ENCODE results near the gene XRRA1. TPM values are rescaled to one million over a fixed set of nuclear protein-coding genes. Genes with fewer than 3 reads are reported as not detected.

Gene XRRA1
- total and polyA plus RNA-seq, 2 of the 13 experiments (the other 11 are each of a cell fraction or from before 2014, with no cell fraction given), result 7.6 to 10.5 TPM

DNA sequence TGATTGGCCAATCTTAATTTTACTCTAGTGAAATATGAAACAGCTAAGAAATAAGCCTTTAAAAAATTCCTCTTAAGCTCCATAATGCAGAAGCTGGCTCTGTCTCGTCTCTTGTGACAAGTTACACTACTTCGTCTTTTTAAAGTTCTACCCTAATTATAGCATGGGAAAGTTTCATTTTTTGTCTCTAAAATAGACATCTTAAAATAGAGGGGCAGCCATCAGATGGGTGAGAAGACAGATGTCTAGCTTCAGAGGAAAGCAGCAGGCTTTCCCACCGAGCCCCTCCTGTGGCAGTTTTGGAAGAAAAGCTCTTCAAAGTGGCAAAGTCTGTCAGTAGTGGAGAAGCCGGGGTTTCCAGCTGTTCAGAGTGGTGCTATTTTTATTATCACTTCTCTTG, 39.5 kb downstream of the XRRA1 start:
- in situ Hi-C loops (cut with HindIII; ENCODE audit: extremely low pct_ligation_motif_present, low pct_unique_long_range_greater_than_20kb), result no loop called here
- intact Hi-C loops (cut with micrococcal nuclease; ENCODE audit: unreplicated experiment), result no loop called here
- Histone ChIP-seq H3K4me3 (replicated peaks in 1 of 3; ENCODE audit: insufficient read depth in 1 of 3, low read depth in 2 of 3, low read length in 3 of 3) (no peak overlapping the region), H3K9me3 (ENCODE audit: low read length) (no peaks in the 10 kb centered on the region), H3K79me2 (ENCODE audit: insufficient read depth, low read length) (no peaks in the 10 kb centered on the region), H3K27ac (ENCODE audit: extremely low read length, insufficient read depth, low read length) (no peak overlapping the region), H3K36me3 (replicated peaks in 1 of 2; ENCODE audit: control insufficient read depth in 1 of 2, insufficient read depth in 2 of 2, low read length in 2 of 2) (peaks cover 6 to 41% of the 10 kb centered on the region in 2 experiments; a peak in 4 of 5 replicates), H3K9ac (ENCODE audit: insufficient read depth, low read depth, low read length) (no peak overlapping the region), H3K4me2 (ENCODE audit: low read depth, low read length) (no peak overlapping the region), H2AFZ (ENCODE audit: low read length) (no peak overlapping the region), H3K4me1 (ENCODE audit: insufficient read depth, low read length) (peaks cover 5% of the 10 kb centered on the region; the same call in 1 of the 2 replicates), H4K20me1 (ENCODE audit: insufficient read depth, low read length) (no peaks in the 10 kb centered on the region), H3K27me3 (ENCODE audit: control insufficient read depth in 1 of 2, insufficient read depth in 2 of 2, low read length in 2 of 2) (no peaks in the 10 kb centered on the region)
- no peak for ATAC-seq
- no peak for DNase-seq (ENCODE audit: low spot score)
- TF ChIP-seq MEIS1 (CRISPR knock-in tag; IDR thresholded peaks at IDR 0.05; ENCODE audit: borderline replicate concordance), result no peak
- no peak for TF ChIP-seq POLR2A (IDR thresholded peaks at IDR 0.05; ENCODE audit: insufficient read depth in 1 of 2, low read depth in 2 of 2, low read length in 2 of 2)
- TF ChIP-seq, protein P1, sequence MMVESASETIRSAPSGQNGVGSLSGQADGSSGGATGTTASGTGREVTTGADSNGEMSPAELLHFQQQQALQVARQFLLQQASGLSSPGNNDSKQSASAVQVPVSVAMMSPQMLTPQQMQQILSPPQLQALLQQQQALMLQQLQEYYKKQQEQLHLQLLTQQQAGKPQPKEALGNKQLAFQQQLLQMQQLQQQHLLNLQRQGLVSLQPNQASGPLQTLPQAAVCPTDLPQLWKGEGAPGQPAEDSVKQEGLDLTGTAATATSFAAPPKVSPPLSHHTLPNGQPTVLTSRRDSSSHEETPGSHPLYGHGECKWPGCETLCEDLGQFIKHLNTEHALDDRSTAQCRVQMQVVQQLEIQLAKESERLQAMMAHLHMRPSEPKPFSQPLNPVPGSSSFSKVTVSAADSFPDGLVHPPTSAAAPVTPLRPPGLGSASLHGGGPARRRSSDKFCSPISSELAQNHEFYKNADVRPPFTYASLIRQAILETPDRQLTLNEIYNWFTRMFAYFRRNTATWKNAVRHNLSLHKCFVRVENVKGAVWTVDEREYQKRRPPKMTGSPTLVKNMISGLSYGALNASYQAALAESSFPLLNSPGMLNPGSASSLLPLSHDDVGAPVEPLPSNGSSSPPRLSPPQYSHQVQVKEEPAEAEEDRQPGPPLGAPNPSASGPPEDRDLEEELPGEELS (CRISPR knock-in tag; IDR thresholded peaks at IDR 0.05), result no peak
- no peak for TF ChIP-seq ZFAT (CRISPR knock-in tag; conservative IDR thresholded peaks at IDR 0.05)
- no peak for TF ChIP-seq MATR3 (CRISPR knock-in tag; IDR thresholded peaks at IDR 0.05)
- TF ChIP-seq, protein P2, sequence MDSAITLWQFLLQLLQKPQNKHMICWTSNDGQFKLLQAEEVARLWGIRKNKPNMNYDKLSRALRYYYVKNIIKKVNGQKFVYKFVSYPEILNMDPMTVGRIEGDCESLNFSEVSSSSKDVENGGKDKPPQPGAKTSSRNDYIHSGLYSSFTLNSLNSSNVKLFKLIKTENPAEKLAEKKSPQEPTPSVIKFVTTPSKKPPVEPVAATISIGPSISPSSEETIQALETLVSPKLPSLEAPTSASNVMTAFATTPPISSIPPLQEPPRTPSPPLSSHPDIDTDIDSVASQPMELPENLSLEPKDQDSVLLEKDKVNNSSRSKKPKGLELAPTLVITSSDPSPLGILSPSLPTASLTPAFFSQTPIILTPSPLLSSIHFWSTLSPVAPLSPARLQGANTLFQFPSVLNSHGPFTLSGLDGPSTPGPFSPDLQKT (CRISPR knock-in tag; IDR thresholded peaks at IDR 0.05; ENCODE audit: borderline replicate concordance), result no peak
- TF ChIP-seq ZNF550 (CRISPR knock-in tag; IDR thresholded peaks at IDR 0.05; ENCODE audit: borderline replicate concordance), result no peak
- TF ChIP-seq RXRA (CRISPR knock-in tag; IDR thresholded peaks at IDR 0.05), result no peak
- TF ChIP-seq ZNF772 (CRISPR knock-in tag; IDR thresholded peaks at IDR 0.05), result no peak
- TF ChIP-seq, protein P3, sequence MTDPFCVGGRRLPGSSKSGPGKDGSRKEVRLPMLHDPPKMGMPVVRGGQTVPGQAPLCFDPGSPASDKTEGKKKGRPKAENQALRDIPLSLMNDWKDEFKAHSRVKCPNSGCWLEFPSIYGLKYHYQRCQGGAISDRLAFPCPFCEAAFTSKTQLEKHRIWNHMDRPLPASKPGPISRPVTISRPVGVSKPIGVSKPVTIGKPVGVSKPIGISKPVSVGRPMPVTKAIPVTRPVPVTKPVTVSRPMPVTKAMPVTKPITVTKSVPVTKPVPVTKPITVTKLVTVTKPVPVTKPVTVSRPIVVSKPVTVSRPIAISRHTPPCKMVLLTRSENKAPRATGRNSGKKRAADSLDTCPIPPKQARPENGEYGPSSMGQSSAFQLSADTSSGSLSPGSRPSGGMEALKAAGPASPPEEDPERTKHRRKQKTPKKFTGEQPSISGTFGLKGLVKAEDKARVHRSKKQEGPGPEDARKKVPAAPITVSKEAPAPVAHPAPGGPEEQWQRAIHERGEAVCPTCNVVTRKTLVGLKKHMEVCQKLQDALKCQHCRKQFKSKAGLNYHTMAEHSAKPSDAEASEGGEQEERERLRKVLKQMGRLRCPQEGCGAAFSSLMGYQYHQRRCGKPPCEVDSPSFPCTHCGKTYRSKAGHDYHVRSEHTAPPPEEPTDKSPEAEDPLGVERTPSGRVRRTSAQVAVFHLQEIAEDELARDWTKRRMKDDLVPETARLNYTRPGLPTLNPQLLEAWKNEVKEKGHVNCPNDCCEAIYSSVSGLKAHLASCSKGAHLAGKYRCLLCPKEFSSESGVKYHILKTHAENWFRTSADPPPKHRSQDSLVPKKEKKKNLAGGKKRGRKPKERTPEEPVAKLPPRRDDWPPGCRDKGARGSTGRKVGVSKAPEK (CRISPR knock-in tag; IDR thresholded peaks at IDR 0.05; ENCODE audit: borderline replicate concordance), result no peak
- no peak for TF ChIP-seq ZNF782 (CRISPR knock-in tag; IDR thresholded peaks at IDR 0.05; ENCODE audit: borderline replicate concordance)
- no peak for TF ChIP-seq ZC3H13 (CRISPR knock-in tag; IDR thresholded peaks at IDR 0.05)
- TF ChIP-seq SPEN (CRISPR knock-in tag; IDR thresholded peaks at IDR 0.05; ENCODE audit: low read depth), result no peak
- TF ChIP-seq ZNF644 (CRISPR knock-in tag; IDR thresholded peaks at IDR 0.05; ENCODE audit: low read depth), result no peak
- no peak for TF ChIP-seq FOXK1 (CRISPR knock-in tag; IDR thresholded peaks at IDR 0.05; ENCODE audit: borderline replicate concordance, low read depth)
- TF ChIP-seq, protein P4, sequence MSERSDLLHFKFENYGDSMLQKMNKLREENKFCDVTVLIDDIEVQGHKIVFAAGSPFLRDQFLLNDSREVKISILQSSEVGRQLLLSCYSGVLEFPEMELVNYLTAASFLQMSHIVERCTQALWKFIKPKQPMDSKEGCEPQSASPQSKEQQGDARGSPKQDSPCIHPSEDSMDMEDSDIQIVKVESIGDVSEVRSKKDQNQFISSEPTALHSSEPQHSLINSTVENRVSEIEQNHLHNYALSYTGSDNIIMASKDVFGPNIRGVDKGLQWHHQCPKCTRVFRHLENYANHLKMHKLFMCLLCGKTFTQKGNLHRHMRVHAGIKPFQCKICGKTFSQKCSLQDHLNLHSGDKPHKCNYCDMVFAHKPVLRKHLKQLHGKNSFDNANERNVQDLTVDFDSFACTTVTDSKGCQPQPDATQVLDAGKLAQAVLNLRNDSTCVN (CRISPR knock-in tag; IDR thresholded peaks at IDR 0.05; ENCODE audit: borderline replicate concordance), result no peak
- no peak for TF ChIP-seq U2AF1 (optimal IDR thresholded peaks at IDR 0.05; ENCODE audit: low read depth, low read length)
- BruUV-seq (replicated peaks), result no TSS peak
- CTCF ChIA-PET (ENCODE audit: low intra/inter-chr PET ratio, low total read pairs), result no interaction called here
- 95% methylated on average over 4 of the region's 4 CpGs for WGBS (ENCODE audit: low lambda C conversion rate)
- POLR2A ChIA-PET, result no interaction called here
- FAIRE-seq, result no peak
